Prostate gland (tissue), 2 donors: Measurements from ENCODE around the gene EBNA1BP2. TPM values are rescaled to one million over a fixed set of nuclear protein-coding genes. Genes with fewer than 3 reads are reported as not detected.

Source experiments
- DNase-seq: peaks from one replicate; pipeline ENCODE4 v3.0.0-alpha.2; 2019; ENCODE audit warnings: low spot score
- H3K27ac ChIP-seq, 2 donors: fragments of 200-600 bp; sonication (generic); 2 replicates each; pipeline ENCODE4 v1.5.1; 2017 to 2019
- H3K27me3 ChIP-seq: fragments of 200-600 bp; sonication (generic); replicated peaks from 2 replicates; pipeline ENCODE4 v1.5.1; 2019; ENCODE audit not compliant: insufficient read depth
- H3K36me3 ChIP-seq, 2 donors: fragments of 200-600 bp; sonication (generic); 1 replicate in 1 of 2; 2 replicates in 1 of 2; pipeline versions ENCODE4 v1.5.1 to v1.8.1; 2017 to 2019
- H3K4me1 ChIP-seq: fragments of 200-600 bp; sonication (generic); replicated peaks from 2 replicates; pipeline ENCODE4 v1.5.1; 2019
- H3K4me3 ChIP-seq, 2 donors: fragments of 200-600 bp; sonication (generic); 2 replicates each; pipeline ENCODE4 v1.5.1; 2017 to 2019
- H3K9me3 ChIP-seq: fragments of 200-600 bp; sonication (generic); 2 replicates; pipeline ENCODE4 v1.5.1; 2017
- POLR2A ChIP-seq: fragments of 450-650 bp; IDR thresholded peaks from one replicate; pipeline ENCODE4 v1.6.1; 2016; ENCODE audit warnings: antibody characterized with exemption, mild to moderate bottlenecking
- POLR2AphosphoS5 ChIP-seq: sonication (generic); formaldehyde crosslinking; IDR thresholded peaks from one replicate; pipeline ENCODE4 v1.6.1; 2017; ENCODE audit warnings: antibody characterized with exemption
- WGBS: methylation state at CpG from one replicate; pipeline ENCODE4 v1.1.5; 2018; 5-methylcytosine and 5-hydroxymethylcytosine counted together
- intact Hi-C: fragments of 100-400 bp; cut with DNase I; formaldehyde crosslinking; loops from one replicate; pipeline ENCODE4 v1.14.2; 2022
- total RNA-seq, 2 donors: library from RNA; depleted of rRNA; stranded (reverse); fragments of >200 nt; gene quantifications; one replicate each; pipeline ENCODE4 v1.1.0, GENCODE V29; 2016
- TF ChIP-seq, protein P1 (sequence below), 4 experiments: fragments of 200-600 bp in 2 of 4; fragments of 450-650 bp in 2 of 4; sonication (generic) in 2 of 4; IDR thresholded peaks; 1 replicate in 3 of 4; 2 replicates in 1 of 4; pipeline ENCODE4 v1.5.1; 2016 to 2019; ENCODE audit warnings: antibody characterized with exemption in 4 of 4, mild to moderate bottlenecking in 2 of 4, moderate library complexity in 2 of 4

Gene EBNA1BP2
- total RNA-seq, 2 donors from 2014 or later, result 65.7 to 70.7 TPM

DNA sequence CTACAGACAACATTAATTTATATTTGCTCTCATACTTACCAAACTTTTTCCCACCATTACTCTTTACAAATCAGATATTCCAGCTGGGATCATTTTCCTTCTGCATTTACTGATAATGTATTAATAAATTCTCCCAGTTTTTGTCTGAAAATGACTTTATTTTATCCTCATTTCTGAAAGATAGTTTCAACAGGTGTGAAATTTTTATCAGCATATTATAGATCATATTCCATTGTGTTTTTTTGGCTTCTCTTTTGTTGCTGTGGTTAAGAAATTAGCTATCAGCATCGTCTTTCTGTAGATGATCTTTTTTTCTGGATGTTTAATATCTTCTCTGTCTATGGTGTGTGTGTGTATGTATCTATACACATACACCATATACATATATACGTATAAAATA is 2.8 kb upstream of the EBNA1BP2 start:
- Histone ChIP-seq H3K36me3 (no peaks in the 10 kb centered on the region), H3K27me3 (no peaks in the 10 kb centered on the region), H3K27ac (no peak overlapping the region), H3K9me3 (no peaks in the 10 kb centered on the region), H3K4me3 (no peak overlapping the region), H3K4me1 (no peaks in the 10 kb centered on the region)
- WGBS, result 93% methylated on average over 2 of the region's 2 CpGs
- no peak for TF ChIP-seq POLR2A
- TF ChIP-seq, protein P1, sequence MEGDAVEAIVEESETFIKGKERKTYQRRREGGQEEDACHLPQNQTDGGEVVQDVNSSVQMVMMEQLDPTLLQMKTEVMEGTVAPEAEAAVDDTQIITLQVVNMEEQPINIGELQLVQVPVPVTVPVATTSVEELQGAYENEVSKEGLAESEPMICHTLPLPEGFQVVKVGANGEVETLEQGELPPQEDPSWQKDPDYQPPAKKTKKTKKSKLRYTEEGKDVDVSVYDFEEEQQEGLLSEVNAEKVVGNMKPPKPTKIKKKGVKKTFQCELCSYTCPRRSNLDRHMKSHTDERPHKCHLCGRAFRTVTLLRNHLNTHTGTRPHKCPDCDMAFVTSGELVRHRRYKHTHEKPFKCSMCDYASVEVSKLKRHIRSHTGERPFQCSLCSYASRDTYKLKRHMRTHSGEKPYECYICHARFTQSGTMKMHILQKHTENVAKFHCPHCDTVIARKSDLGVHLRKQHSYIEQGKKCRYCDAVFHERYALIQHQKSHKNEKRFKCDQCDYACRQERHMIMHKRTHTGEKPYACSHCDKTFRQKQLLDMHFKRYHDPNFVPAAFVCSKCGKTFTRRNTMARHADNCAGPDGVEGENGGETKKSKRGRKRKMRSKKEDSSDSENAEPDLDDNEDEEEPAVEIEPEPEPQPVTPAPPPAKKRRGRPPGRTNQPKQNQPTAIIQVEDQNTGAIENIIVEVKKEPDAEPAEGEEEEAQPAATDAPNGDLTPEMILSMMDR (IDR thresholded peaks at IDR 0.05), result no peak
- no peak for TF ChIP-seq POLR2AphosphoS5
- intact Hi-C loops, result no loop called here
- DNase-seq, result no peak

GRCh38 chr1:43172527-43172972 is 460 bp upstream of the EBNA1BP2 start:
- Histone ChIP-seq H3K36me3 (peaks cover 0 to 3% of the 10 kb centered on the region in 2 donors), H3K4me3 (peak overlapping the region; percentile 71 to 81), H3K27me3 (no peaks in the 10 kb centered on the region), H3K27ac (peak overlapping the region in 1 of 2 donors; percentile 33), H3K4me1 (no peaks in the 10 kb centered on the region), H3K9me3 (no peaks in the 10 kb centered on the region)
- intact Hi-C loops, result no loop called here
- DNase-seq, result peak; percentile 83
- 3% methylated on average over 19 of the region's 20 CpGs for WGBS
- TF ChIP-seq POLR2AphosphoS5 (no peak), POLR2A (peak; percentile 34)
- TF ChIP-seq, protein P1 (IDR thresholded peaks at IDR 0.05), result no peak

DNA sequence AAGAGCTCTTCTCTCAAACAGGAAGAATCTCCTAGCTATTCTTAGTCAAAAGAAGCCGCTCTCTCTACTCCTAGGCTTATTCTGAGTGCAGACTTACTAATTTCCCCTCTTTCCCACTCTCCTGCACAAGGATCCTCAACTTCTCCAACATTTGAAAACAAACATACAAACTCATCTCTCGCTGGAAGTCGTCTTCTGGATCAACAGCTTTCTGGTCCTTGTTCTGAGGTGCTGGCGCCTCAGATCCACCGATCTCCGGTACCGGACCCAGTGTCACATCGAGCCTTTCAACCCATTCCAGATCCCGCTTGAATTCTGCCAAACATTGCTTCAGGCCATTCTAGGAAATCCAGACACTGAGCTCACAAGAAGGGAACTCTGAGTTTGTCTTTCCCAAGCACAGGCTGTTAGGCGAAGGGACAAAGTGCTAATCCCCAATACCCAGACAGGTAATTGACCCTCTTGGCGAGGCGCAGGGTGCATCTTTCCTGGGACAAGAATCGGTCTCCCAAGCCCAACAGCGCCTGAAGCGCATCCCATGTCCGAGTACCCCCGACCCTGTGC is 696 bp downstream of the EBNA1BP2 start:
- 17% methylated on average over 17 of the region's 17 CpGs for WGBS
- intact Hi-C loops, result no loop called here
- no peak for DNase-seq

GRCh38 chr1:43165765-43166164 is 6.3 kb downstream of the EBNA1BP2 start:
- Histone ChIP-seq H3K36me3 (peaks cover 5 to 11% of the 10 kb centered on the region in 2 donors), H3K27me3 (no peaks in the 10 kb centered on the region), H3K9me3 (no peaks in the 10 kb centered on the region), H3K4me1 (no peaks in the 10 kb centered on the region), H3K4me3 (no peak overlapping the region), H3K27ac (no peak overlapping the region)
- 94% methylated on average over 5 of the region's 5 CpGs for WGBS
- no peak for TF ChIP-seq POLR2AphosphoS5
- no peak for TF ChIP-seq POLR2A
- TF ChIP-seq, protein P1 (IDR thresholded peaks at IDR 0.05), result no peak
- intact Hi-C loops, result no loop called here
- no peak for DNase-seq

More for the DNA sequence above, 696 bp downstream of the EBNA1BP2 start:
- Histone ChIP-seq H3K4me1 (no peaks in the 10 kb centered on the region), H3K9me3 (no peaks in the 10 kb centered on the region), H3K4me3 (peak overlapping the region; percentile 71 to 81), H3K36me3 (peaks cover 3 to 8% of the 10 kb centered on the region in 2 donors), H3K27me3 (no peaks in the 10 kb centered on the region), H3K27ac (peak overlapping the region in 1 of 2 donors; percentile 33)
- no peak for TF ChIP-seq POLR2A
- TF ChIP-seq, protein P1 (IDR thresholded peaks at IDR 0.05), result no peak
- no peak for TF ChIP-seq POLR2AphosphoS5

GRCh38 chr1:43165162-43165561 is 6.9 kb downstream of the EBNA1BP2 start:
- Histone ChIP-seq H3K27ac (no peak overlapping the region), H3K27me3 (no peaks in the 10 kb centered on the region), H3K4me3 (no peak overlapping the region), H3K4me1 (no peaks in the 10 kb centered on the region), H3K36me3 (peaks cover 5 to 11% of the 10 kb centered on the region in 2 donors), H3K9me3 (no peaks in the 10 kb centered on the region)
- DNase-seq, result no peak
- 85% methylated on average over 3 of the region's 3 CpGs for WGBS
- TF ChIP-seq, protein P1 (IDR thresholded peaks at IDR 0.05), result no peak
- TF ChIP-seq POLR2AphosphoS5 (no peak), POLR2A (no peak)
- intact Hi-C loops, result no loop called here
